Inflammatory macrophage (primary cell): ENCODE results near the gene RPL31.
A peak's percentile ranks its signal among the peaks of the same experiment; 100 is the strongest.

Experiments
- DNase-seq, 2 donors: peaks; one replicate each; pipeline ENCODE4 v3.0.0-alpha.2; 2020 to 2022

Gene RPL31

DNA sequence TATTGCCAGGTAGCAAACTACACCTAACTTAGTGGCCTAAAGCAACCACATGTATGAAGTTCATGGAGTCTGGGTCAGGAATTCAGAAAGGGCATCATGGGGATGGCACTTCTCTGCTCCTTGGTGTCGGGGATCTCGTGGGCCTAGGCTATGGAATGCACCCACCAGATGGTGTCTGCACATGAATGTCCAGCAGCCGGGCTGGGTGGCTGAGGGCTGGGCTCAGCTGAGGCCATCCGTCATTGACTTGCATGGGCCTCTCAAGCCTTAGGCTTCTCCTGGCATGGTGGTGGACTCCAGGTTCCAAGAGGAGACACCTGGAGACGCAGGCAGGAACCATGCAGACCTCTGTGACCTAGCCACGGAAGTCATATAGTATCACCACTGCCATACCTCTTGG, 26.0 kb upstream of the RPL31 start:
- DNase-seq = no peak

GRCh38 chr2:100976645-100977391, 25.3 kb upstream of the RPL31 start:
- DNase-seq = no peak

DNA sequence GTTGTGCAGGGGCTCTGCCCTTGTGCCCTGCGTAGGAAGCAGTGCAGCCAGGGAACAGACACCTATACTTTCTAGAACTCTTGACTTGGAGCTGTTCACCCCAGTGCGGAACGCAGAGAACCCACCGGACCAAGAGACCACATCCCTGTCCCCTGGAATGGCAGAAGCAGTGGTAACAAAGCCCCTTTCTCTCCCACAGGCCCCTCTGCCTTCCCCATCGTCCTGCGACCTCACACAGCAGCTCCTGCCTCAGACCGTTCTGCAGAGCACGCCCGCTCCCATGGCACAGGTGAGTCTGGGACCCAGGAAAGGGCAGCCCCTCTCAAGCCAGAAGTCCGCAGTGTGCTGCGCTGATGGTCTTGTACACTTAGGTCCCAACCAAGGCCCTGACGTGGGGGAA, 24.6 kb upstream of the RPL31 start:
- no peak for DNase-seq

DNA sequence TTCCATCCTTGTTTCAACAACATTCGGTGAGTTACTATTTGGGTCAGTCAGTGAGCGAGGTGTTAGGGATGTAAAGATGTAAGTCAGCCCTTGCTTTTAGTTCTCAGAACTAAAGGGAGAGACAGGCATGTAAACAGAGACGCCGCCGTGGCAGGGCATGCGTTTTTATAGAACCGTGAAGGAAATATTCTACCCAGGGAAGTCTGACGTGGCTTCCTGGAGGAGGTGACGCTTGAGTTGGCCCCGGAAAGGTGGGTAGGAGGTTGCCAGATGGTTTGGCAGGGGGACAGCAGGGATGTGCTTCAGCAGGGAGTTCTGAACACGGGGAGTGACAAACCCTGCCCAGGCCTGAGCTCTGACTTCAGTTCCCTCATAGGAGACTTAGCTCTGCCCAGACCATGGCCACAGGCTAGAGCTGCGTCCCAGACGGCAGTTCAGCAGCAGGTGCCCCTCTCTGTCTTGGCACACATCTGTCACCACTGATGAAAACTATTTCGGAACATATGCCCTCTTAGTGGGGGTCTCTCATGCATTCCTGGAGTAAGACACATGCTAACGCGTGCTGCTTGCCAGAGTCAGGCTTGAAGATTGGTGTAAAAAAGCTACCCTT, 23.4 kb upstream of the RPL31 start:
- DNase-seq = no peak

DNA sequence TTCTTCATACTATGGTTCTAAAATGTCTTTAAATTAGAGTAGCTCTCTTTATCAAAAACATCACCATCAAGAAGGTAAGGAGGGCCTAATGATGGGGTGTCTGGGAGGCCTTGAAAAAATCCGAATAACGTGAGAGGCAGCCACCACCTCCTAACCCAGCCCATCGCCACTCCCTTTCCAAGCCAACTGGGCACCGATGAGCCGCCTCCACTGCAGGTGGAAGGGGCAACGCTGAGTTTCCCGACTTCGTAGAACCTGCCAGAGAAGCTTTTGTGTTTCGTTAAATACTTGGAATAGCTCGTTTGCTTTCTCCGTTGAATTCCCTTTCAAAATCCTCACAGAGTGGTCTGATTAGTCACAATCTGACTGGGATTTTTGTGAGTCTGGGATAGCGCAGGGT, 22.0 kb upstream of the RPL31 start:
- DNase-seq = no peak

GRCh38 chr2:100981011-100981410, 21.1 kb upstream of the RPL31 start:
- no peak for DNase-seq

GRCh38 chr2:100982431-100982861, 19.6 kb upstream of the RPL31 start:
- no peak for DNase-seq

DNA sequence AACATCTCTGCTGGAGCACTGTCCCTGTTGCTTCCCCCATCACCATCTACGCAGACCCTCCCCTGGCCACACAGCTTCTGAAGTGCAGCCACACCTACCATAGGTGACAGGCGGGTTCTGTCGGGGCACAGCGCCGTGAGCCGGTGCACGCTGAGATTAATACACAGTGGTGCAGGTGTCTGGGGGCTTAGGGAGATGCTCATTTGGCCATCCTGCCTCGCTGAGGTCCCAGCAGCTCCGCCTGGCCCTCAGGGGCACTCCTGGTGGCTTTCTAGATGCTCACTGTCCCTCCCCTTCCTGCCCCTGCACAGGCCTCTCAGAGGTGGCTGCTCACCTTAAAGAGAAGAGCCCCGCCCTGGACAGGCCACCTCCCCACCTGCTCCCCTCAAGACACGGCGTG, 18.9 kb upstream of the RPL31 start:
- no peak for DNase-seq

GRCh38 chr2:100983684-100984310, 18.3 kb upstream of the RPL31 start:
- no peak for DNase-seq

GRCh38 chr2:100984892-100985307, 17.2 kb upstream of the RPL31 start:
- DNase-seq = peak; percentile 53 to 70

DNA sequence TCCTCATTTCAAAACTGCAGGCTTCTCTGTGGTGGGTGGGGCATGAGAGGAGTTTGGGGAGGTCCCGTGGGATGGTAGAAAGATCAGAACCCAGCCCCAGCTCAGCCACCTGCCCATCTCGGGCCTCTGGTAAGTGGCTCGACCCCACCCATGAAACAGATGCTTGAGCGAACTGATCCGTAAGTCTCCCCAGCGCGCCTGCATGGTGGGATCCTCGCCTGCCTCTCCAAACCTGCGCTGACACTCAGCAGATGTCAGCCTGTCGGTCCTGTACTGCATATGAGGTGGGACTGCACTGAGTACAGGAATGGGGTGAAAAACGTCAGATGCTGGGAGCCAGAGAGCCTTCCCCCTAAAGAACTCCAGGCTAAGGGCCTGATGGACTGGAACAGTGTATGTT, 15.9 kb upstream of the RPL31 start:
- DNase-seq = no peak

DNA sequence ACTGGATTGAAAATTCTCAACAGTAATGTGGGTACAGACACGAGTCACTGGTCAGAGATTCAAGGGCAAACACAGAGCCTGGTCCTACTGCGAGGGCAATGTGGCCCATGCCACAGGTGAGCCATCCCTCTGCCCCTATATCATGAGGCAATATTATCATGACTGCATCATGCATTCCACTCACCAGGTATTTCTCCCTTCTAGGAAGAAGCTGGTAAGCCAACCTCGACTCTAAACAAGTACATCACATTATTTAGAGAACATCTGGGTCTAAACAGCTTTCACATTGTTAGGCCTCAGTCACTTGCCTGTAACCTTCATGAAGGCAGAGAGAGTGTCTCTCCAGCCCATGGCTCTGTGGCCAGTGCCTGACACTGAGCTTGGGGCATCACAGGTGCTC, 14.6 kb upstream of the RPL31 start:
- DNase-seq = no peak

GRCh38 chr2:100987974-100988373, 14.1 kb upstream of the RPL31 start:
- no peak for DNase-seq

DNA sequence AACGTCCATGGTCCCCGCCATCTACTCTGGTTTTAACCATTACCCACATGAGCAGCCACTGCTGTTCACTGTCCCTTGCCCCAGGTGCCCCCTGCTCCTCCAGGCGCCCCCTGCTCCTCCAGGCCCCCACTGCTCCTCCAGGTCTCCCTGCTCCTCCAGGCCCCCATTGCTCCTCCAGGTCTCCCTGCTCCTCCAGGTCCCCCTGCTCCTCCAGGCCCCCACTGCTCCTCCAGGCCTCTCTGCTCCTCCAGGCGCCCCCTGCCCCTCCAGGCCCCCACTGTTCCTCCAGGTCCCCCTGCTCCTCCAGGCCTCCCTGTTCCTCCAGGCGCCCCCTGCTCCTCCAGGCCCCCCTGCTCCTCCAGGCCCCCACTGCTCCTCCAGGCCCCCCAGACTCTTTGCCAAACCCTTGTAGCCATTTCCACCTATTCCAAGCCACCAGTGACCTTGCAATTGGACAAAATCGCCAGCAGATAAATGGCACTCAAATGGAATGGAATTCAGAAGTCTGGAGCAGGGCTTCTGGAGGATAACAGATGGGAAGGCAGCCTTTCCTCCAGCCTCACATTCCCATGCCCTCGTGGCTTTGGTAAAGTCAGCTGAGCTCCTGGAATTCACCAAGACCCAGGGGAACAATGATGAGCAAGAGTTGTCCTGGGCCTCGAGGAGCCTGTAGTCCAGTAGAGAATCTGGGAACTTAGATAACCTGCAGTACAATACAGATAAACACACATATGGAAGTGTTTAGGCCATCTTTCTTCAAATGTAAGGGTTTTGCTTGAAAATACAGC, 13.3 kb upstream of the RPL31 start:
- DNase-seq = no peak

GRCh38 chr2:100989666-100990065, 12.4 kb upstream of the RPL31 start:
- DNase-seq = no peak

- DNase-seq = no peak
Measured at GRCh38 chr2:100990166-100990565, 11.9 kb upstream of the RPL31 start.

DNA sequence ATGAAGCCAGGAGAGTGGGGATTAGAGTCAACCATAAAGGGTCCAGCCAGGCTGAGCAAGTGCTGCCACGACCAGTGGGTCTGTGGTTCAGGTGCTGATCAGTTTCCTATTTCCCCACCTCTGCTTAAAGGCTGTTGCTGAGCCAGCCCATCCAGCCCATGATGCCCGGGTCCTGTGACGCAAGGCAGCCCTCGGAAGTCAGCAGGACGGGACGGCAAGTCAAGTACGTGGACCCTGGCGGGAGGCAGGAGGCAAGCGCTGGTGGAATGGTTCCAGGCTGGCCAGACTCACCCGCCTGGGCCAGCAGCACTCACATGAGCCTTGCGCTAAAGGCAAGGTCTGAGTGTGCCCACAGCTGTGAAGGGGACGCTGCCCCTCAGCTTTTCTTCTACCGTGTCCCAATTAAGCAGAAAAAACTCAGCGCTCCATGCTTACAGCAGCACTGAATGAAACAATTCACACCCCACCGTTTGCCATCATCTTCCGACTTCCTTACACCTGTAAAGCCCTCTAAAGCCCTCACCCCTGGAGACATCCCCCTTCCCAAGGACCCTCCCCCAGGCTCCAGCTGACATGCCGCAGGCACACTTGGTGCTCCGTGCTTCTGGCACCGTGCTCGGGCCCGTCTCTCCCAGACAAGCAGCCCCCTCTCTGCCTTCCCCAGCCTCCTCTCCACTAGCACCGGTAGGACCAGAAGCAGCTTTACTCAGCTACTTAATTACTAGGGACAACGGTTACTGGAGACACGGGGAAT, 11.3 kb upstream of the RPL31 start:
- no peak for DNase-seq

DNA sequence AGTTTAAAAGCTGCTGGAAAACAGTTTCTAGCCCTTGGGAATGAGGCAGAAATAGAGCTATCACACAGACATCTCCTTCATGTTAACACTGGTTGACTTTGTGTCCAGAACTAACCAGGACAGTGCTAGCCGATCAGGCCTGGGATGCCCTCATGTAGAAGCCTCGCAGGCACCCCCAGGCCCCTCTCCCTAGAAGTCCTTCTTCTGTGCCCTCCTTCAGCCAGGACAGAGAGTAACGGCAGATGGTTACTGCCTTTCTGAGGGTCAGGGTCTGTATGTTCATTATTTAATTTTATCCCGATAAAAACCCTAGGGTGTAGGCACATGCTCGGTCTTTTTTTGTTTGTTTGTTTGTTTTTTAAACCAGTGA, 10.7 kb upstream of the RPL31 start:
- no peak for DNase-seq

GRCh38 chr2:100992262-100992661, 9.8 kb upstream of the RPL31 start:
- DNase-seq = peak; percentile 8 to 47

DNA sequence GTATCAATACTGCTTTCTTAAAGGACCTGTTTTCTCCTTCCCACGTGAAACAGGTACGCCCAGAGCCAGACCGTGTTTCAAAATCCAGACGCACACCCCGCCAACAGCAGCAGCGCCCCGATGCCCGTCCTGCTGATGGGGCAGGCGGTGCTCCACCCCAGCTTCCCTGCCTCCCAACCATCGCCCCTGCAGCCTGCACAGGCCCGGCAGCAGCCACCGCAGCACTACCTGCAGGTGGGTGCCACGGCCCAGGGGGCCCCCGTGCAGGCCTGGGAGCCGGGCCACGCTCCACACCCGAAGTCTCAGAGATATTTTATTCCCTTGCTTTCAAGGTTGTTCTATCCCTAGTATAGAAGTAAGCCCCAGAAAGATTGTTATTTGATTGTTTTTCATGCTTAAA, 8.8 kb upstream of the RPL31 start:
- DNase-seq = no peak

GRCh38 chr2:100995309-100996075, 6.6 kb upstream of the RPL31 start:
- no peak for DNase-seq
